Measurements from ENCODE around the gene OR56A4. TPM values are rescaled to one million over a fixed set of nuclear protein-coding genes. Genes with fewer than 3 reads are reported as not detected.

The OR56A4 gene
- total and polyA plus RNA-seq, 2 donors (not counting 1 experiment from before 2014, with no cell fraction given) = 0.07 TPM; not detected in 1

- H4K20me1 ChIP-seq (ENCODE audit: control insufficient read depth, insufficient read depth, low read length, poor library complexity, severe bottlenecking) = no peaks in the 10 kb centered on the region
- H3K4me3 ChIP-seq (ENCODE audit: control extremely low read depth in 1 of 5, extremely low read depth in 1 of 5, insufficient read depth in 1 of 5, low read depth in 2 of 5, low read length in 4 of 5) = no peak within 1 kb of the TSS
- no peaks in the 10 kb centered on the region for H3K79me2 ChIP-seq (ENCODE audit: control insufficient read depth, insufficient read depth, low read length)
- no peaks in the 10 kb centered on the region for H3K9me3 Mint-ChIP-seq (ENCODE audit: insufficient read depth)
- DNase-seq (no peak), ATAC-seq (ENCODE audit: low read depth) (no peak)
- no peak within 1 kb of the TSS for H3K4me2 ChIP-seq (replicated peaks; ENCODE audit: low read depth, low read length, poor library complexity, severe bottlenecking)
- no peaks in the 10 kb centered on the region for H3K4me1 Mint-ChIP-seq
- peaks cover 0 to 3% (median 0%) of the 10 kb centered on the region in 4 experiments for H3K27me3 ChIP-seq (replicated peaks in 1 of 4; ENCODE audit: control extremely low read depth in 1 of 4, control insufficient read depth in 3 of 4, insufficient read depth in 4 of 4, low read length in 3 of 4)
- ChIA-PET CTCF (no interaction called here), POLR2A (no interaction called here)
- no peak within 1 kb of the TSS for H3K27ac Mint-ChIP-seq
- no peaks in the 10 kb centered on the region for H3K36me3 ChIP-seq (replicated peaks in 1 of 2; ENCODE audit: control extremely low read depth in 1 of 2, control insufficient read depth in 1 of 2, extremely low read depth in 1 of 2, insufficient read depth in 2 of 2, low read length in 1 of 2)
- peaks cover 13% of the 10 kb centered on the region for H3K27me3 Mint-ChIP-seq
- no CpG with 5 or more reads among the region's 1 CpG for WGBS (ENCODE audit: insufficient coverage)
- H3K4me1 ChIP-seq (ENCODE audit: control insufficient read depth in 2 of 2, insufficient read depth in 2 of 2, low read length in 2 of 2) = no peaks in the 10 kb centered on the region
- H3K9me3 ChIP-seq (ENCODE audit: control extremely low read depth in 1 of 3, control insufficient read depth in 2 of 3, insufficient read depth in 1 of 3, low read length in 2 of 3) = no peaks in the 10 kb centered on the region
- no peak within 1 kb of the TSS for H3K4me3 Mint-ChIP-seq
- H2AFZ ChIP-seq (ENCODE audit: insufficient read depth, low read depth, low read length, poor library complexity, severe bottlenecking) = no peak within 1 kb of the TSS
- H3K9ac ChIP-seq (ENCODE audit: low read length) = no peak within 1 kb of the TSS
- no peak within 1 kb of the TSS for H3K27ac ChIP-seq (ENCODE audit: low read length in 2 of 2)
- intact Hi-C loops (cut with micrococcal nuclease) = no loop called here
- TF ChIP-seq CTCF (IDR thresholded peaks at IDR 0.05) (no peak), EZH2 (IDR thresholded peaks at IDR 0.05; ENCODE audit: borderline replicate concordance, insufficient read depth, low read depth, low read length, poor library complexity, severe bottlenecking) (no peak)
Observed at GRCh38 chr11:6030708-6031405, 24.1 kb upstream of the OR56A4 start, which contains the start of gene OR56A1. TSS of gene OR56A1 (minus strand) at chr11:6030758. CDS start at chr11:6027692, 3,066 bp downstream.

- H3K27me3 ChIP-seq (replicated peaks in 1 of 4; ENCODE audit: control extremely low read depth in 1 of 4, control insufficient read depth in 3 of 4, insufficient read depth in 4 of 4, low read length in 3 of 4) = no peaks in the 10 kb centered on the region
- H2AFZ ChIP-seq (ENCODE audit: insufficient read depth, low read depth, low read length, poor library complexity, severe bottlenecking) = no peak overlapping the region
- ATAC-seq (ENCODE audit: low read depth) = no peak
- no peaks in the 10 kb centered on the region for H3K9me3 ChIP-seq (ENCODE audit: control extremely low read depth in 1 of 3, control insufficient read depth in 2 of 3, insufficient read depth in 1 of 3, low read length in 2 of 3)
- no peaks in the 10 kb centered on the region for H4K20me1 ChIP-seq (ENCODE audit: control insufficient read depth, insufficient read depth, low read length, poor library complexity, severe bottlenecking)
- DNase-seq = no peak
- no peaks in the 10 kb centered on the region for H3K36me3 ChIP-seq (replicated peaks in 1 of 2; ENCODE audit: control extremely low read depth in 1 of 2, control insufficient read depth in 1 of 2, extremely low read depth in 1 of 2, insufficient read depth in 2 of 2, low read length in 1 of 2)
- POLR2A ChIA-PET = no interaction called here
- Mint-ChIP-seq H3K4me1 (no peaks in the 10 kb centered on the region), H3K9me3 (ENCODE audit: insufficient read depth) (no peaks in the 10 kb centered on the region), H3K27me3 (peaks cover 21% of the 10 kb centered on the region), H3K27ac (no peak overlapping the region), H3K4me3 (no peak overlapping the region)
- H3K27ac ChIP-seq (ENCODE audit: low read length in 2 of 2) = no peak overlapping the region
- no peak overlapping the region for H3K9ac ChIP-seq (ENCODE audit: low read length)
- CTCF ChIA-PET = no interaction called here
- intact Hi-C loops (cut with micrococcal nuclease) = no loop called here
- no peak overlapping the region for H3K4me3 ChIP-seq (ENCODE audit: control extremely low read depth in 1 of 5, extremely low read depth in 1 of 5, insufficient read depth in 1 of 5, low read depth in 2 of 5, low read length in 4 of 5)
- H3K4me2 ChIP-seq (replicated peaks; ENCODE audit: low read depth, low read length, poor library complexity, severe bottlenecking) = no peak overlapping the region
- no peaks in the 10 kb centered on the region for H3K4me1 ChIP-seq (ENCODE audit: control insufficient read depth in 2 of 2, insufficient read depth in 2 of 2, low read length in 2 of 2)
- no peak for TF ChIP-seq EZH2 (IDR thresholded peaks at IDR 0.05; ENCODE audit: borderline replicate concordance, insufficient read depth, low read depth, low read length, poor library complexity, severe bottlenecking)
- TF ChIP-seq CTCF (IDR thresholded peaks at IDR 0.05) = no peak
- no peaks in the 10 kb centered on the region for H3K79me2 ChIP-seq (ENCODE audit: control insufficient read depth, insufficient read depth, low read length)
- 67% methylated on average over 1 of the region's 1 CpG for WGBS (ENCODE audit: insufficient coverage)
Observed at GRCh38 chr11:6027501-6027900, 20.8 kb upstream of the OR56A4 start.
